Gastrocnemius medialis (tissue), 4 donors: ENCODE data around the gene CDC42EP2. TPM values are rescaled to one million over a fixed set of nuclear protein-coding genes. Genes with fewer than 3 reads are reported as not detected.

Source experiments
- ATAC-seq, 2 donors: fragments of 150-250 bp; one replicate each; pipeline ENCODE4 v1.9.1; 2016
- DNase-seq, 2 donors: peaks; one replicate each; pipeline ENCODE4 v3.0.0-alpha.2; 2019
- H3K27ac ChIP-seq, 4 donors: fragments of 200-600 bp; sonication (generic); 1 replicate in 1 of 4; 2 replicates in 3 of 4; pipeline ENCODE4 v1.5.1; 2016 to 2018; ENCODE audit warnings: mild to moderate bottlenecking in 2 of 4, moderate library complexity in 1 of 4
- H3K27me3 ChIP-seq, 3 donors: fragments of 200-600 bp; sonication (generic) in 2 of 3; 1 replicate in 1 of 3; 2 replicates in 2 of 3; pipeline versions ENCODE4 v1.5.1 to v1.6.0; 2016 to 2019; ENCODE audit warnings: mild to moderate bottlenecking in 1 of 3, moderate library complexity in 1 of 3
- H3K36me3 ChIP-seq, 2 donors: fragments of 200-600 bp; sonication (generic) in 1 of 2; one replicate each; pipeline ENCODE4 v1.5.1; 2017 to 2018
- H3K4me1 ChIP-seq, 2 donors: fragments of 200-600 bp; sonication (generic) in 1 of 2; one replicate each; pipeline ENCODE4 v1.5.1; 2016 to 2017; ENCODE audit warnings: mild to moderate bottlenecking in 2 of 2
- H3K4me3 ChIP-seq, 4 donors: fragments of 200-600 bp; sonication (generic) in 3 of 4; 1 replicate in 1 of 4; 2 replicates in 3 of 4; pipeline ENCODE4 v1.5.1; 2016 to 2019; ENCODE audit warnings: mild to moderate bottlenecking in 2 of 4
- H3K9me3 ChIP-seq, 3 donors: fragments of 200-600 bp; sonication (generic) in 2 of 3; 1 replicate in 1 of 3; 2 replicates in 2 of 3; pipeline ENCODE4 v1.5.1; 2016 to 2019
- POLR2A ChIP-seq, 2 donors: fragments of 450-650 bp; IDR thresholded peaks; one replicate each; pipeline ENCODE4 v1.6.1; 2017; ENCODE audit warnings: antibody characterized with exemption in 2 of 2, mild to moderate bottlenecking in 2 of 2, moderate library complexity in 2 of 2
- in situ Hi-C, 4 donors: fragments of 200-750 bp; cut with MboI; loops; one replicate each; pipeline versions ENCODE4 v1.15.0 to v1.8.0; 2017; ENCODE audit warnings: low sequenced_read_pairs in 4 of 4
- intact Hi-C: fragments of 100-400 bp; cut with DNase I; formaldehyde crosslinking; loops from one replicate; pipeline ENCODE4 v1.15.1; 2023; ENCODE audit warnings: low total_unique reads
- total RNA-seq, 4 donors: library from RNA; depleted of rRNA; stranded (reverse); fragments of >200 nt; gene quantifications; one replicate each; pipeline versions ENCODE4 v1.1.0 to v1.2.3, GENCODE V29; 2016
- TF ChIP-seq, protein P1 (sequence below), 5 experiments: fragments of 450-650 bp in 3 of 5; fragments of 200-600 bp in 2 of 5; sonication (generic) in 2 of 5; IDR thresholded peaks in 4 of 5; conservative IDR thresholded peaks in 1 of 5; 1 replicate in 4 of 5; 2 replicates in 1 of 5; pipeline ENCODE4 v1.5.1; 2016 to 2019; ENCODE audit warnings: antibody characterized with exemption in 5 of 5, mild to moderate bottlenecking in 3 of 5, moderate library complexity in 3 of 5

Gene CDC42EP2
- total RNA-seq, 4 donors from 2014 or later = 5.0 to 11.6 (median 5.6) TPM

DNA sequence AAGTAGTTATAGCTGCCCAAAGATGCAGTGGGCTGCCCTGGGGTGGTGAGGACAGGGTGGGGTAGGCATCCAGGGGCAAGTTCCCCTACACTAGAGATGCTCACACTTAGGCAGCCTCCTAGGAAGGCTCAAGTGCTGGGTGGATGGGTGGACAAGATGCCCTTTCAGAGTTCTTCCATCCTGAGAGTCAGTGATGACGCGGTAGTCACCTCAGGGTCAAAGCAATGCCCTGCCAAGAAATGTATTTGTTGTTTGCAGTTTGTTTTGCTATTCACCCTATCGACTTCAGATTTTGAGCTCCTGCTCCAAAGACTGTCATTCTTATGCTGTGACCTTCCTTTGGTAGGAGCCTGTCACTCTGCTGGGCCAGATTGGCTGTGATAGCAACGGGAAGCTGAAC is 34.0 kb upstream of the CDC42EP2 start:
- peaks cover 0 to under 1% of the 10 kb centered on the region in 2 donors for H3K4me1 ChIP-seq
- no peak for DNase-seq
- H3K9me3 ChIP-seq = no peaks in the 10 kb centered on the region
- in situ Hi-C loops (no loop called here), intact Hi-C loops (no loop called here)
- H3K4me3 ChIP-seq = no peak overlapping the region
- no peak for ATAC-seq
- H3K27ac ChIP-seq = peak overlapping the region in 2 of 4 donors; percentile 16 to 26
- no peaks in the 10 kb centered on the region for H3K27me3 ChIP-seq
- TF ChIP-seq, protein P1, sequence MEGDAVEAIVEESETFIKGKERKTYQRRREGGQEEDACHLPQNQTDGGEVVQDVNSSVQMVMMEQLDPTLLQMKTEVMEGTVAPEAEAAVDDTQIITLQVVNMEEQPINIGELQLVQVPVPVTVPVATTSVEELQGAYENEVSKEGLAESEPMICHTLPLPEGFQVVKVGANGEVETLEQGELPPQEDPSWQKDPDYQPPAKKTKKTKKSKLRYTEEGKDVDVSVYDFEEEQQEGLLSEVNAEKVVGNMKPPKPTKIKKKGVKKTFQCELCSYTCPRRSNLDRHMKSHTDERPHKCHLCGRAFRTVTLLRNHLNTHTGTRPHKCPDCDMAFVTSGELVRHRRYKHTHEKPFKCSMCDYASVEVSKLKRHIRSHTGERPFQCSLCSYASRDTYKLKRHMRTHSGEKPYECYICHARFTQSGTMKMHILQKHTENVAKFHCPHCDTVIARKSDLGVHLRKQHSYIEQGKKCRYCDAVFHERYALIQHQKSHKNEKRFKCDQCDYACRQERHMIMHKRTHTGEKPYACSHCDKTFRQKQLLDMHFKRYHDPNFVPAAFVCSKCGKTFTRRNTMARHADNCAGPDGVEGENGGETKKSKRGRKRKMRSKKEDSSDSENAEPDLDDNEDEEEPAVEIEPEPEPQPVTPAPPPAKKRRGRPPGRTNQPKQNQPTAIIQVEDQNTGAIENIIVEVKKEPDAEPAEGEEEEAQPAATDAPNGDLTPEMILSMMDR (IDR thresholded peaks at IDR 0.05 in 4 of 5, conservative IDR thresholded peaks at IDR 0.05 in 1 of 5) = no peak
- no peak for TF ChIP-seq POLR2A (IDR thresholded peaks at IDR 0.05)
- H3K36me3 ChIP-seq = peaks cover 0 to 31% of the 10 kb centered on the region in 2 donors

DNA sequence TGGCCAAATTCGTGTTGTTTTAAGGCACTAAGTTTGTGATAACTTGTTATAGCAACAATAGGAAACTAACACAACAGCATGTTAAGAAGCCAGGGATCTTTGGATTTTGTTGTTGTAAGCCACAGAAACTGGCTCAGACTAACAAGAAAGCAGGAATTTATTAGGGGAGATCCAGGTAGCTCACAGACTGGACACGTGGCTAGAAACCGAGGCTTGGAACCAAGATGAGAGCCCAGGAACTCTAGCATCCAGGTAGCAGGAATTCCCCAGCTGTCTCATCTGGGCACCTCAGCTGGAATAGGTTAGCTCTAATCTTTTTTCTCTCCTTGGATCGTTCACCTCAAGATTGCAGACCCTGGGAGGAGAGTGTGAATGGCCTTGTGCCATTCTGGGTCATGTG is 28.0 kb upstream of the CDC42EP2 start:
- Histone ChIP-seq H3K27ac (no peak overlapping the region), H3K4me1 (peaks cover 7 to 21% of the 10 kb centered on the region in 2 donors), H3K9me3 (no peaks in the 10 kb centered on the region), H3K4me3 (no peak overlapping the region), H3K27me3 (no peaks in the 10 kb centered on the region), H3K36me3 (peaks cover 0 to 21% of the 10 kb centered on the region in 2 donors)
- no peak for DNase-seq
- TF ChIP-seq, protein P1 (IDR thresholded peaks at IDR 0.05 in 4 of 5, conservative IDR thresholded peaks at IDR 0.05 in 1 of 5) = no peak
- TF ChIP-seq POLR2A (IDR thresholded peaks at IDR 0.05) = no peak
- in situ Hi-C loops (no loop called here), intact Hi-C loops (no loop called here)
- no peak for ATAC-seq

DNA sequence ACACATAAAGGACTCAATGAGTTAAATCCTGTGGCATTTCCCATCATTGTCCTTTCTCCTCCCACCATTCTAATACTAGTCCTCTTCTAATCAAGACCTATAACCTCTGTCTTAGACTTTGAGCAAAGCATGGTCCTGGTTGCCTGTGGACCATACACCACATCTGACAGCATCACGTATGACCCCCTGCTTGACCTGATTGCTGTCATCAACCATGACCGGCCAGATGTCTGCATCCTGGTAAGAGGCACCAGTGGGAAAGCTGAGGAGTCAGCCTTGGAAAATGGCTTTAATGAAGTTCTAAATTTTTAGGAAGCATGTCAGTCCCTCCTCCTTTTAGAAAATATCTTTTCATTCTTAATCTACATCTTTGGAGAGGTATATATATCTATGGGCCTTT is 27.1 kb upstream of the CDC42EP2 start:
- H3K36me3 ChIP-seq = peaks cover 0 to 13% of the 10 kb centered on the region in 2 donors
- ATAC-seq = no peak
- in situ Hi-C loops (no loop called here), intact Hi-C loops (no loop called here)
- TF ChIP-seq, protein P1 (IDR thresholded peaks at IDR 0.05 in 4 of 5, conservative IDR thresholded peaks at IDR 0.05 in 1 of 5) = no peak
- TF ChIP-seq POLR2A (IDR thresholded peaks at IDR 0.05) = no peak
- no peaks in the 10 kb centered on the region for H3K27me3 ChIP-seq
- H3K4me3 ChIP-seq = no peak overlapping the region
- H3K4me1 ChIP-seq = peaks cover 16 to 30% of the 10 kb centered on the region in 2 donors
- no peak overlapping the region for H3K27ac ChIP-seq
- no peaks in the 10 kb centered on the region for H3K9me3 ChIP-seq
- DNase-seq = no peak

DNA sequence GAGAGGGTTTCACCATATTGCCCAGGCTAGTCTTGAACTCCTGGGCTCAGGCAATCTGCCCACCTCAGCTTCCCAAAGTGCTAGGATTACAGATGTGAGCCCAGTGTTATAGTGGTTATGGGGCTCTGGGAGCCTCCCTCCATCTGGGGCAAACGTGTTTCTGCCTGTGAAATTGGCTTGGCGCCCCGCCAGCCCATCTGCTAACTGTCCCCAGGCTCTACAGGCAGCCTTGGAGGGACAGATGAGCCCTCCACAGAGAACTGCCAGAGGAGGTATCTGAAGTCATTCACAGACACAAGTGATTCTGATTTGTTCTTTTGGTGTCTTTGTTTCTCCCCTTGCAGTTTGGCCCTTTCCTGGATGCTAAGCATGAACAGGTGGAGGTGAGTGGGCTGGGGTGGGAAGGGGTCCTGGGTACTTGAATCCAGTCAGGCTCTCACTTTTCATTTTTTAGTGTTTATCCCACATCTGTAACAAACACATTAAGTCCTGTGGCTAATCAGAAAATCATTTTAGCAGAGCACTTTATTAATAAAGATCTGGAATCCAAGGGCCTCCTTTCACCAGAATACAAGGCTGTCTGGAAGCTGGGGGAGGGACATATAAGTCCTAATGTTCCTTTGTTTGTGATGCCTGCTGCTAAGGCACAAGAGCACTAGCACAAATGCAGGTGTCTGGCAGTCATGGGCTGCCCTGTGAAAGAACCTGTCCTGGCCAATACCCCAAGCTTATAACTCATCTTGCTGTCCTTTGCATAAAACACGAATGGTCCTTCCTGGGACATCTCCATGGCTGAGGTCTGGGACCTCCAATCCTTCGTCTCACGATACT is 25.7 kb upstream of the CDC42EP2 start:
- H3K9me3 ChIP-seq = no peaks in the 10 kb centered on the region
- intact Hi-C loops (no loop called here), in situ Hi-C loops (no loop called here)
- H3K4me3 ChIP-seq = no peak overlapping the region
- no peak for TF ChIP-seq POLR2A (IDR thresholded peaks at IDR 0.05)
- TF ChIP-seq, protein P1 (IDR thresholded peaks at IDR 0.05 in 4 of 5, conservative IDR thresholded peaks at IDR 0.05 in 1 of 5) = no peak
- ATAC-seq = no peak
- no peaks in the 10 kb centered on the region for H3K27me3 ChIP-seq
- peak; percentile 48 to 59 for DNase-seq
- H3K36me3 ChIP-seq = peaks cover 0 to 7% of the 10 kb centered on the region in 2 donors
- peak overlapping the region; percentile 73 to 79 (median 74) for H3K27ac ChIP-seq
- peaks cover 27 to 39% of the 10 kb centered on the region in 2 donors for H3K4me1 ChIP-seq
